ENCODE data around the gene GYPA.
A peak's percentile ranks its signal among the peaks of the same experiment; 100 is the strongest.
"Not testable (repeated sequence)": the region's sequence is repeated elsewhere in the genome, so short reads cannot be mapped to it uniquely, and the experiment has no call there.

Gene GYPA

GRCh38 chr4:144176476-144176875 is 36.0 kb upstream of the GYPA start:
- no peak for TF ChIP-seq CTCF (conservative IDR thresholded peaks at IDR 0.05)
- H3K27ac ChIP-seq = no peak overlapping the region

GRCh38 chr4:144174401-144175067 is 34.0 kb upstream of the GYPA start:
- H3K27ac ChIP-seq = no peak overlapping the region
- peak; percentile 64 for TF ChIP-seq CTCF (conservative IDR thresholded peaks at IDR 0.05)

GRCh38 chr4:144171697-144172096 is 31.2 kb upstream of the GYPA start:
- TF ChIP-seq CTCF (conservative IDR thresholded peaks at IDR 0.05) = no peak
- no peak overlapping the region for H3K27ac ChIP-seq

- no peak for TF ChIP-seq CTCF (conservative IDR thresholded peaks at IDR 0.05)
- no peak overlapping the region for H3K27ac ChIP-seq
Measured at GRCh38 chr4:144169211-144169610, 28.7 kb upstream of the GYPA start.

- TF ChIP-seq CTCF (conservative IDR thresholded peaks at IDR 0.05) = no peak
- H3K27ac ChIP-seq = no peak overlapping the region
Measured at GRCh38 chr4:144154044-144154443, 13.5 kb upstream of the GYPA start.

GRCh38 chr4:144142690-144143326 is 2.3 kb upstream of the GYPA start:
- TF ChIP-seq CTCF (conservative IDR thresholded peaks at IDR 0.05) = peak; percentile 83
- not testable (repeated sequence) for H3K27ac ChIP-seq

GRCh38 chr4:144141493-144141892 is 975 bp upstream of the GYPA start:
- no peak for TF ChIP-seq CTCF (conservative IDR thresholded peaks at IDR 0.05)

GRCh38 chr4:144139991-144140390 is 527 bp downstream of the GYPA start:
- H3K27ac ChIP-seq = not testable (repeated sequence)

More at GRCh38 chr4:144141493-144141892, 975 bp upstream of the GYPA start:
- no peak overlapping the region for H3K27ac ChIP-seq

- H3K27ac ChIP-seq = not testable (repeated sequence)
Measured at GRCh38 chr4:144139547-144139946, 971 bp downstream of the GYPA start.

- not testable (repeated sequence) for H3K27ac ChIP-seq
Measured at GRCh38 chr4:144138239-144138638, 2.3 kb downstream of the GYPA start.

GRCh38 chr4:144137137-144137931 is 3.2 kb downstream of the GYPA start:
- not testable (repeated sequence) for H3K27ac ChIP-seq

Measured in VCaP (cell line).